Lower lobe of right lung (tissue), 2 donors: ENCODE measurements around the gene NPBWR2. TPM values are rescaled to one million over a fixed set of nuclear protein-coding genes. Genes with fewer than 3 reads are reported as not detected.

Experiments used
- ATAC-seq, 2 donors: fragments of 200-7000 bp; cut with Tn5 transposase; one replicate each; pipeline ENCODE4 v1.9.1; 2020 to 2022; ENCODE audit warnings: mild to moderate bottlenecking in 2 of 2, moderate library complexity in 2 of 2
- DNase-seq: peaks from one replicate; pipeline ENCODE4 v3.0.0-alpha.2; 2020
- H3K27ac ChIP-seq: fragments of 200-600 bp; one replicate; pipeline ENCODE4 v1.8.0; 2022
- H3K27me3 ChIP-seq: fragments of 200-600 bp; one replicate; pipeline ENCODE4 v1.8.0; 2022; ENCODE audit warnings: low read depth
- H3K36me3 ChIP-seq: fragments of 200-600 bp; one replicate; pipeline ENCODE4 v1.8.0; 2022; ENCODE audit warnings: mild to moderate bottlenecking
- H3K4me1 ChIP-seq: fragments of 200-600 bp; one replicate; pipeline ENCODE4 v1.8.0; 2022
- H3K4me3 ChIP-seq: fragments of 200-600 bp; one replicate; pipeline ENCODE4 v1.8.0; 2022; ENCODE audit warnings: mild to moderate bottlenecking
- H3K9me3 ChIP-seq: fragments of 200-600 bp; one replicate; pipeline ENCODE4 v1.8.0; 2022
- CTCF ChIP-seq: fragments of 200-600 bp; IDR thresholded peaks from one replicate; pipeline ENCODE4 v1.8.0; 2022; ENCODE audit warnings: antibody characterized with exemption, mild to moderate bottlenecking
- intact Hi-C: fragments of 100-400 bp; cut with DNase I; formaldehyde crosslinking; loops from one replicate; pipeline ENCODE4 v1.11.0; 2022
- long read RNA-seq: library from polyadenylated mRNA; unstranded; transcript quantifications from one replicate; pipeline ENCODE4 v2.0.0, GENCODE V29; 2021
- total RNA-seq: library from RNA; stranded (reverse); fragmentation: NEBNext Ultra II Directional; extraction: Animal tissue kit (Norgen Biotek cat#: 25700); gene quantifications from one replicate; pipeline ENCODE4 v1.2.1, GENCODE V29; 2021
- donor health status: DM: no; HTN: yes; CAD: no; lungs with severe emphysema.

The NPBWR2 gene
- not detected for total RNA-seq
- long read RNA-seq, result 0 reads

- TF ChIP-seq CTCF, result no peak
- intact Hi-C loops, result no loop called here
- no peaks in the 10 kb centered on the region for H3K36me3 ChIP-seq
- H3K27me3 ChIP-seq, result peaks cover 21% of the 10 kb centered on the region
- ATAC-seq (no peak), DNase-seq (peak; percentile 39)
- no peak within 1 kb of the TSS for H3K27ac ChIP-seq
- H3K4me3 ChIP-seq, result no peak within 1 kb of the TSS
- peaks cover 5% of the 10 kb centered on the region for H3K4me1 ChIP-seq
- H3K9me3 ChIP-seq, result no peaks in the 10 kb centered on the region
Observed at GRCh38 chr20:64106981-64107735, at the start of gene NPBWR2. NPBWR2 (minus strand) TSS chr20:64107565; CDS start chr20:64106831, 734 bp downstream.

GRCh38 chr20:64156136-64156885, 48.9 kb upstream of the NPBWR2 start:
- Histone ChIP-seq H3K9me3 (no peaks in the 10 kb centered on the region), H3K4me1 (no peaks in the 10 kb centered on the region), H3K4me3 (no peak overlapping the region), H3K27ac (no peak overlapping the region), H3K27me3 (peaks cover 33% of the 10 kb centered on the region), H3K36me3 (no peaks in the 10 kb centered on the region)
- intact Hi-C loops, result no loop called here
- peak; percentile 24 for DNase-seq
- no peak for TF ChIP-seq CTCF
- peak in 1 of 2 donors; percentile 7 for ATAC-seq

GRCh38 chr20:64155258-64156135, 48.1 kb upstream of the NPBWR2 start:
- no peaks in the 10 kb centered on the region for H3K4me1 ChIP-seq
- H3K9me3 ChIP-seq, result no peaks in the 10 kb centered on the region
- TF ChIP-seq CTCF, result no peak
- no peak overlapping the region for H3K27ac ChIP-seq
- intact Hi-C loops, result no loop called here
- no peaks in the 10 kb centered on the region for H3K36me3 ChIP-seq
- H3K4me3 ChIP-seq, result no peak overlapping the region
- H3K27me3 ChIP-seq, result peaks cover 25% of the 10 kb centered on the region
- ATAC-seq, result no peak
- peak; percentile 31 for DNase-seq

- Histone ChIP-seq H3K9me3 (no peaks in the 10 kb centered on the region), H3K27me3 (peaks cover 18% of the 10 kb centered on the region), H3K27ac (no peak overlapping the region), H3K4me3 (no peak overlapping the region), H3K36me3 (no peaks in the 10 kb centered on the region), H3K4me1 (no peaks in the 10 kb centered on the region)
- no peak for ATAC-seq
- no peak for TF ChIP-seq CTCF
- intact Hi-C loops, result no loop called here
- DNase-seq, result peak; percentile 27
Observed at GRCh38 chr20:64154590-64155257, 47.4 kb upstream of the NPBWR2 start.
